C1 segment of cervical spinal cord (tissue), 14 donors: ENCODE data around the gene TRIM54.

Experiments used
- DNase-seq, 14 donors: peaks; one replicate each; lab custom pipeline; 2025; lab: John Stamatoyannopoulos, UW

The TRIM54 gene, protein sequence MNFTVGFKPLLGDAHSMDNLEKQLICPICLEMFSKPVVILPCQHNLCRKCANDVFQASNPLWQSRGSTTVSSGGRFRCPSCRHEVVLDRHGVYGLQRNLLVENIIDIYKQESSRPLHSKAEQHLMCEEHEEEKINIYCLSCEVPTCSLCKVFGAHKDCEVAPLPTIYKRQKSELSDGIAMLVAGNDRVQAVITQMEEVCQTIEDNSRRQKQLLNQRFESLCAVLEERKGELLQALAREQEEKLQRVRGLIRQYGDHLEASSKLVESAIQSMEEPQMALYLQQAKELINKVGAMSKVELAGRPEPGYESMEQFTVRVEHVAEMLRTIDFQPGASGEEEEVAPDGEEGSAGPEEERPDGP

DNA sequence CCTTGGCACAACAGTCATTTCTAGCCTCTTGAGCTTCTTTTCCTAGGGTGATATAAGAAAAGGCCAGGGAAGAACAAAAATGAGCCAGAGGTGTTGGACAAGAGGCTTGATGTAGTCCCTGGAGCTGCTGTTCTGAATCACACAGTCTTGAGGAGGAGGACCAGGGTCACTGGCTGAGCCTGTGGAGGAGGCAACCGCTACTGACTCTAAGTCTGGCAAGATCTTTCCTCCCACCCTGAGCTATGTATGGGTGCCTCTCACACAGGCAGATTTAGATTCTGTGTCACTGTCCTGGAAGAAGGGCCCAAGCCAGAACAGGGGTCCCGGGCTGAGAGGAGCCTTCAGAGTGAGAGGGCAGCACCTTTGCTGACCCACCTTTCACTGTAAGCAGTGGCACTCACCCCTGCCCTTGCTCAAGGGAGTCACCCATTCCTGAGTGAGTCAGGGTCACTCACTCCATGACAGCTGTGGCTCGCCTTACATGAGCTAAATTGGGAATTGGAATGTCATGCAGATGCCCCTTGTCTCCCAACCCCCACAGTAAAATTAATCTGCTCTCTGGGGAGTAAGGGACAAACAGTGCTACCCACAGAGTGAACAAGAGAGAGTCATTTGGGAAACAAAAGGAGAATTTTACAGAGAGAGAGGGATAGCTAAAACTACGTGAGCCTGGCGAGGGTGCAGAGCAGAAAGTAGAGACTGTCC is at the start of gene TRIM54:
Gene TRIM54 (plus strand): TSS at position 575 of the 705 bp plus-strand sequence. CDS start 303 bp downstream, outside the sequence.
- DNase-seq = no peak

DNA sequence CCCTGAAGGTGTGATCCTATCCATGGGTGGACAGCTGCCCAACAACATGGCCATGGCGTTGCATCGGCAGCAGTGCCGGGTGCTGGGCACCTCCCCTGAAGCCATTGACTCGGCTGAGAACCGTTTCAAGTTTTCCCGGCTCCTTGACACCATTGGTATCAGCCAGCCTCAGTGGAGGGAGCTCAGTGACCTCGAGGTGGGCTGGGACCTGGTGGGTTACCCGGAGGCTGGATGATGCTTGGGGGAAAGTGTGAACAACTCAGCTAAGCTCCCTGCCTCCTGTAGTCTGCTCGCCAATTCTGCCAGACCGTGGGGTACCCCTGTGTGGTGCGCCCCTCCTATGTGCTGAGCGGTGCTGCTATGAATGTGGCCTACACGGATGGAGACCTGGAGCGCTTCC is 48.9 kb upstream of the TRIM54 start:
- DNase-seq = no peak

DNA sequence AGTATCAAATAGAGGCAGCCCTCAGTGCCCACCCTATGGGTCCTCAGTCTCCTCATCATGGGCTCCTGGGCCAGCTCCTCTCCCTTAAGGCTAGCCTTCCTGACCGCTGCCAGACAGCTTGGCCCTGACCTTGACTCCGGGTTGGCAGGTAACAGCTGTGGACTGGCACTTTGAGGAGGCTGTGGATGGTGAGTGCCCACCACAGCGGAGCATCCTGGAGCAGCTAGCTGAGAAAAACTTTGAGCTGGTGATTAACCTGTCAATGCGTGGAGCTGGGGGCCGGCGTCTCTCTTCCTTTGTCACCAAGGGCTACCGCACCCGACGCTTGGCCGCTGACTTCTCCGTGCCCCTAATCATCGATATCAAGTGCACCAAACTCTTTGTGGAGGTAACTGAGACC is 46.1 kb upstream of the TRIM54 start:
- DNase-seq = no peak

DNA sequence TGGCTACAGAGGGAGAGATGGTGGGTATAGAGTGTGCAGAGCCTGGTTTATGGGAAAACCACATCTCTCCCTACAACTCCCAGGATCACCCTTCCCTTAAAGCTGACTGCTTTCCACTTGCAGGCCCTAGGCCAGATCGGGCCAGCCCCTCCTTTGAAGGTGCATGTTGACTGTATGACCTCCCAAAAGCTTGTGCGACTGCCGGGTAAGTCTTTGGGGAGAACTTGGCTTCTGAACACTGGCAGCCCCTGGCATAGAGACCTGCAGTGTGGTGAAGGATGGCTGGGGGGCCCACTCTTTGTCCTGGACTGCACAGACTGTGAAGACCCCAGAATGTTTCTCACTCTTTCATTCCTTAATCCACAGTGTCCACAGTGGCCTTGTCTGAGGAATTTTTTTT is 45.6 kb upstream of the TRIM54 start:
- no peak for DNase-seq

DNA sequence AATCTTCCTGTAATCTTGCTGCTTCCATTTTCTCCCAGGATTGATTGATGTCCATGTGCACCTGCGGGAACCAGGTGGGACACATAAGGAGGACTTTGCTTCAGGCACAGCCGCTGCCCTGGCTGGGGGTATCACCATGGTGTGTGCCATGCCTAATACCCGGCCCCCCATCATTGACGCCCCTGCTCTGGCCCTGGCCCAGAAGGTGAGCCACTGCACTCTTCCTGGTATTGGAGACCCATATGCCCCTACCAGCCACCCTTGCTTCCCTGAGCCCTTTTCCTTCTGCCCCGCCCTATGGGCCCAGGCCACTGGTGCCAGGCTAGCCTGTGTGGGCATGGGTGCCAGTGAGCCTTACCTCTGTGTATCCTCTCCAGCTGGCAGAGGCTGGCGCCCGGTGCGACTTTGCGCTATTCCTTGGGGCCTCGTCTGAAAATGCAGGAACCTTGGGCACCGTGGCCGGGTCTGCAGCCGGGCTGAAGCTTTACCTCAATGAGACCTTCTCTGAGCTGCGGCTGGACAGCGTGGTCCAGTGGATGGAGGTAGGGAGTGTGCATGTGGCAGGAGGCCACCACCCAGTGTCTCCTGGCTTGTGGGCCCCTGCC is 44.8 kb upstream of the TRIM54 start:
- DNase-seq = no peak

DNA sequence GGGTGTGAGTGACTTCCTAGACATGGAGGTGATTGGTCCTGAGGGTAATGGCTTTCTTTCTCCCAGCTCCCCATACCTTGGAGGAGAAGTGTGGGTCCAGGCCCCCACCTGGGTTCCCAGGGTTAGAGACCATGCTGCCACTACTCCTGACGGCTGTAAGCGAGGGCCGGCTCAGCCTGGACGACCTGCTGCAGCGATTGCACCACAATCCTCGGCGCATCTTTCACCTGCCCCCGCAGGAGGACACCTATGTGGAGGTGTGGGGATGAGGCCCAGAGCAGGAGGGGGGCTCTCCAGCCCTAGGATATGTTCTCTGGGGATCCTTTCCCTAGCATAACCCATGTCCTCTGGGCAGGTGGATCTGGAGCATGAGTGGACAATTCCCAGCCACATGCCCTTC is 43.3 kb upstream of the TRIM54 start:
- DNase-seq = no peak

DNA sequence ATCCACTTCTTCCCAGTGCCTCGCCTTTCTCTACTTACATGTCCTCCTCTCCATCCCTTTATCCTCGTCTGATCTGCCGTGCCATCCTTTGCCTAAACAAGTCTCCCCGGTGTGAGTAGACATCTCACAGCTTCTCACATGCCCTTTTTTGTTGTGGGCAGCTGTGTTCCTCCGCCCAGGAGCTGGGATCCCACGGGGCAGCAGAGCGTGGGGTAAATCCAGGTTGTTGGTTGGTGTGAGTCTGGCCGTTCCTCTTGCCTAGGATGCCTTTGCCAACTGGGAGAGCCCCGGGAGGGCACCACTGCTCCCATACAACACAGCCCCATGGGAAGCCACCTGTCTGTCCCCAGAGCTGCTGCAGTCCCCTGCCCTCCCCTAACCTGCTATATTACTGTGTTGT is 41.8 kb upstream of the TRIM54 start:
- DNase-seq = no peak

DNA sequence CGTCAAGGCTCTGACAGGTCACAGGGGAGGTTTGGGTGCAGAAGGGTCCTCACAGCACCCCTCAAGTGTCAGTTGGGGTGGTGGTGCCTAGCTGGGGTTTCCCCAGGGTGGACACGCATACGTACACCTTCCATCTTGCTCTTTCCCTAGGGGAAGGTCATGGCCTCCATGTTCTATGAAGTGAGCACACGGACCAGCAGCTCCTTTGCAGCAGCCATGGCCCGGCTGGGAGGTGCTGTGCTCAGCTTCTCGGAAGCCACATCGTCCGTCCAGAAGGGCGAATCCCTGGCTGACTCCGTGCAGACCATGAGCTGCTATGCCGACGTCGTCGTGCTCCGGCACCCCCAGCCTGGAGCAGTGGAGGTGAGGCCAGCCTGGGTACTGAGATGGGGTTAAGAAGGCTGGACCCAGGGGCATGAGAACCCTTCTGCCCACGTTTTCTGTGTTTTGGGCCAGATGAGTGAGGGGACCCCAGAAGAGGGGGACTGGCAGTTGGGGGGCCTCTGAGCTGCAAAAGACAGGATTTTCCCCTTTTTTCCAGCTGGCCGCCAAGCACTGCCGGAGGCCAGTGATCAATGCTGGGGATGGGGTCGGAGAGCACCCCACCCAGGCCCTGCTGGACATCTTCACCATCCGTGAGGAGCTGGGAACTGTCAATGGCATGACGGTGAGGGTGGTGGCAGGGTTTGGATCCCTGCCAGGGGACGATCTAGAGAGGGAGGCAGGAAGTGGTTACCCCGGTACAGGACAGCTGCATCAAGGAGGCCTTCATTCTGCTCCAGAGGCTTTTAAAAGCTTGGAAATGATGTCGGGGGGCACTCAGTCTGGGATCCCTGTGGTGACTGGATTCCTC is 40.2 kb upstream of the TRIM54 start:
- DNase-seq = no peak

DNA sequence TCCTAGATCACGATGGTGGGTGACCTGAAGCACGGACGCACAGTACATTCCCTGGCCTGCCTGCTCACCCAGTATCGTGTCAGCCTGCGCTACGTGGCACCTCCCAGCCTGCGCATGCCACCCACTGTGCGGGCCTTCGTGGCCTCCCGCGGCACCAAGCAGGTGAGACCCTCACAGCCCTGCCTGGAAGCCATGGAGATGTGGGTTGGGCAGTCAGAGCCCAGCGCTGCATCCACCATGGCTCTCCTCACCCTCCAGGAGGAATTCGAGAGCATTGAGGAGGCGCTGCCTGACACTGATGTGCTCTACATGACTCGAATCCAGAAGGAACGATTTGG is 39.6 kb upstream of the TRIM54 start:
- no peak for DNase-seq

DNA sequence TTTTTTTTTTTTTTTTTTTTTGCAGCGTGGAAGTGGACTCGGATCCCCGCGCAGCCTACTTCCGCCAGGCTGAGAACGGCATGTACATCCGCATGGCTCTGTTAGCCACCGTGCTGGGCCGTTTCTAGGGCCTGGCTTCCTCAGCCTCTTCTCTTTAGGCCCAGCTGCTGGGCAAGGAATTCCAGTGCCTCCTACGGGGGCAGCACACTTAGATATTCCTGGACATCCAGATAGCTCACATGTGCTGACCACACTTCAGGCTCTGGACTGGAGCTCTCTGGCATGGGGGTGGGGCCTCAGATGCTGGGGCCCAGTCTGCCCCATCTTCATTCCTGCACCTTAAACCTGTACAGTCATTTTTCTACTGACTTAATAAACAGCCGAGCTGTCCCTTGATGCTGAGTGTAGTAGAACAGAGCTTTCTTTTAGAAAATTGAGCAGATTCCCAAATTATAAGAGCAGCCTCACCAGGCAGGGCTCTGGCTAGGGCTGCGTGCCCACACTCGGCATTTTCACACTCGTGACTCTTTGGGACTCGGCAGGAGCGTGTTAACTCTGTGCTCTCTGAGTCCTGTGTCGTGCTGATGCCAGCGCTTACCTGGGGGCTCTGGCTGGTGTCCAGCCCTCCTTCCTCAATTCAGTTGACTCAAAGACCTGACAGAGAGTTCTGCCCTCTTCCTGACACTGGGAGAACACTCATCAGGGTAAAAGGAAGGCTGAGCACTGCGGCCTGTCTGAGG is 38.7 kb upstream of the TRIM54 start:
- DNase-seq = no peak

DNA sequence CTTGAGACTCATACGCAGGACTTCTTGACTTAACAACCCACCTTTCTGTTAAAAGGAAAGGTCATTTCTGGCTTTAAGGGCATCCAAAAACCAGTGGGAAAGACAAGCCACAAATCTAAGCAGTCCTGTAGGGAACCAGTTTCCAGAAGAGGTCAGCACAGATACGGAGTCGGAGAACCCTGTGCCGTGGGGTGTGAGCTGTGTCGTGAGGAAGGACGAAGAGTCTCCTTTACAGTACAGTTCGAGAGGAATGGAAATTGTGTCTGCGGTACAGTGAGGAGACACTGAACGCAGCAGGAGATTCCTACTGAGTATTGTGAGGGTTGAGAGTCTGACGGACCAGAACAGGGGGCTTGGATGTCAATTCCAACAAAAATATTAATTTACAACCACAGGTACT is 37.1 kb upstream of the TRIM54 start:
- DNase-seq = no peak

DNA sequence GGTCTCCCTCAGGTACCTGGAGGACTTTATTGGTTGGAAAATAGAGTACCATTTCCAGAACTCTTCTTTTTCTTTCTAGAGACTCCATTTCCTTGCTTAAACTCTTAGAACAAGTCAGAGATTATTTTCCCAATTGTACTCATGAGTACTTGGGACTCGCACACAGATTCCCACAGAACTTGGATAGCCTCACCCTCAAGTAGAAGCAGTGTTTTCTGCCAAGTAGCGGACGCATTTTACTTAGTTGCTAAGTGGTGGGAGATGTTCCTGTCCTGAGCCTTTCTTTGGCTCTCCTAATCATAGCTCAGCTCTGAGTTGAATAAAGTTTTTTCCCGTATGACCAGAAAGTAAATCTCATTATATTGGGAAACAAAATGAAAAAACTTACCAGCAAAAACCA is 36.6 kb upstream of the TRIM54 start:
- DNase-seq = no peak

DNA sequence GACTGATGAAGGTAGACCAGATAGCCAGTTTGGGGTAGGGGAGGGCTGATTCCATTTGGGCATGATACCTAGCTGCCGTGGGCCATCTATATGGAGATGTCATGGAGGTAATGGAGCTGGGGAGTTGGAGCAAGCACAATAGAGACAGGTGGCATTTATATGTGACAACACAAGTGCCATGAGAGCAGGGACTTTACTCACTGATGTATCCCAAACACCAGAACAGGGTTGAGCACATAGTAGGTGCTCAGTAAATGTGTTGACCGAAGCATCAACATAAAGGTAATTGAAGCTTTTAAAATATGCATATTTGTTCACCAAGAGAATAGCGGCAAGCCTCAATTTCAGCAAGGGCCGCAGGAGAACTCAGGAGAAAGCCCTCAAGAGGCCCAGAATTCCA is 34.3 kb upstream of the TRIM54 start:
- DNase-seq = no peak

DNA sequence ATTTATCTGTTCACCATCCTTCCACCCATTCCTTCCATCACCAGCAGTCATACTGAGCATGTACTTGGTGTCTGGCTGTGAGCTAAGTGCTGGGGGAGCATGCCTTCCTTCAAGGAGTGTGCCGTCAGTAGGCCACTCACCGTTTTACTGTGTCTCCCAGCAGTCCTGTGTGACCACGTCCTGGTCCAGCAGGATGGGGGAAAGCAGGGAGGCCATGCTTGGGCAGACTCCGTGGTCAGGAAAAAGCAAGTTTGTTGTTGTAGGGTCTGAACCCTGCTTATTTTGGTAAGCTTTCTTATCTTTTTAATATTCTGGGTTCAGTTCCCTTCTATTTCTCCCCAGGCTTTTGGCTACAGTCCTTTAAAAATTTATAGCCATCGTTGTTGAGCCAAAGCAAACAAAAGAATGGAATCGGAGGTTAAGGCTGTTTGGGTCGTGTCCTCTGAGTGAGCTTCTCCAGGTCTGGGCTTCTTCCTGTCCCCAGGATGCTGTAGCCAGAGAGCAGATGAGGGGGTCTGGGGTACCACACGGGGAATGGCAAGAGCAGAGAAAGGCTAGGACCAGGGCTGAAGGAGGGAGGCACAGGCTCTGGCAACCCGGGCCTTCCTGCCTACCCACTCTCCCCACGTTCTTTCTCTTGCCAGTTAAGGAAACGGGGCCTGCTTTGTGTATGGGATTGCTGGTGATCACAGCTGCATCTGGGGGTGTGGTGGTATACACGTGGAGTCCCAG is 32.9 kb upstream of the TRIM54 start:
- no peak for DNase-seq

DNA sequence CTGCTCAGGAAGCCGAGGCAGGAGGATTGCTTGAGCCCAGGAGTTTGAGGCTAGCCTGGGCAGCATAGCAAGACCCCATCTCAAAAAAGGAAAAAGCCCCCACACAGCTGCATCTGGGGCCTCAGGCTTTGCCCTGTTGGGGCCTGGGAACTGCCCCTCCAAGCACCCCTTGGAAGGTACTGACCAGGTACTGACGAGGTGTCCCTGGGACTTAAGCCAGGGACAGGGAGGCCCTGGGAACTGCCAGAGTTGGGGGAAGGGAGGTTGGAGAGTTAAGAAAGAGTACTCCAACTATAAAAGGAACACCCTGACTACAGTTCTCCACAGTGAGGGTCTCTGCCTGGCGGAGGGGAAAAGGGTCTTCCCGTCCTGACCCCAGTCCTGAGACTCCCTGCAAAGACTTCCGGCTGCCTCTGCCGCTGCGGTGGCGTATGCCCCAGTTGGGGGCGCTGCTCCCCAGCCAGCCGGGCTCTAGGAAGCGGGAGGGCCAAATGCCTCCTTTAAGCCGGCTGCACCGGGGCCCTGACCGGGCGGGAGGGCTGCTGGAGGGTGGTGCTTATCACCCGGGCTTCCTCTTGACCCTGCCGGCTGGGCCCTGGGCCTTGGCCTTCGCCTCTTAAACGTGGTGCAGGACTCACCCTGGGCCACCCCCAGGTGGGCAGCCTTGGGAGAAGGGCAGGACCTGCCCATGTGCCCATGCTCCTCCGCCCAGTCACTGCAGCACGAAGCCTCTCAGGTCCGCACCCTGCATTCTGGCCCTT is 32.2 kb upstream of the TRIM54 start:
- DNase-seq = peak in 2 of 14 donors; percentile 4 to 15

DNA sequence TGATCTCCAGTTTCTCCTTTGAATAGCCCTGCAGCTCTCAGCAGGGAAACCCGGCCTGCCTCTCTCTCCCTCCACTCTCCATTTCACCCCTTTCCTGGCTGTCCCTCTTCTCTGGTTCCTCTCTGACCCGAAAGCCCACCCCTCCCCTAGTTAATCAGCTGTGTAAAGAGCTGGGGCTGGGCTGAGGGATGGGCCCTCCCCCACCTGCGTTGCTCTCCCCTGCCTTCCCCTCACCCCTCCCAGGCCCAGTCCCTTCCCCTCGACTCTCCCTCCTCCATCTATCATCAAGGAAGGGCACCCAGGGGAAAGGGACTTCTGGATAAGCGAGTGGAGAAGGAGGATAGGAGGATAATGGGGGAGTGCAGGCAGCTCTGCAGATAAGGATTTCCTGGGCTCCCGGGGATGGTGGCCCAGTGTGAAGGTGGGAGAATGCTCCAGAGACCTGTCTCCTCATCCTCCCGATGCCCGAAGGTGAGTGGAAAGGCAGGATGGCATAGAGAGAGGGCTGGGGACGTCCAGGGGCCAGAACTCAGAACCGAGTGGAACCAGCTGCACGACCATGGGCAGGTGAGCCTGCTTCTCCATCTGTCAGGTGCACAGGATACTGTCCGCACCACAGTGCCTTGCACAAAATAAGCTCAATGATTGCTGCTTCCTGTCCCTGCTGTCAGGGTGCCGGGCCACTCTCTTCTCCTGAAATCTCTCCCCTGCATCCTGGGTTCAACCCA is 31.4 kb upstream of the TRIM54 start:
- DNase-seq = no peak

DNA sequence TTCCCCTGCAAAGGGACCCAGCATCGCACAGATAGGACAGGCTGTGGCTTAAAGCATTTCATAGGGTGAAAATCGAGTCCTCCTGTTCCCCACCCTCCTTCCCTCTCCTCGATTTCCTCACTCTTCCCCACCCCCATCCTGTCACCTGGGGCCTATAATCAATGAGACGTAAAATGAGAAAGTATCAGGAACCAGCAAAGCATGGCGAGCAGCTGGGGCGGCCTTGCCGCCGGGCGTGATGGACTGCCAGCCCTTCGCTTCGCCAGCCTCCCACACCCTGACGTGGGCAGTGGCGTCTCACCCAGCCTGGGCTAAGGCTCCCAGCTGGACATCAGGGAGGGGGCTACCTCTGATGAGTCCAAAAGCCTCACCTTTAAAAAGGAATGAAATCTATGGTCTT is 30.5 kb upstream of the TRIM54 start:
- DNase-seq = no peak

DNA sequence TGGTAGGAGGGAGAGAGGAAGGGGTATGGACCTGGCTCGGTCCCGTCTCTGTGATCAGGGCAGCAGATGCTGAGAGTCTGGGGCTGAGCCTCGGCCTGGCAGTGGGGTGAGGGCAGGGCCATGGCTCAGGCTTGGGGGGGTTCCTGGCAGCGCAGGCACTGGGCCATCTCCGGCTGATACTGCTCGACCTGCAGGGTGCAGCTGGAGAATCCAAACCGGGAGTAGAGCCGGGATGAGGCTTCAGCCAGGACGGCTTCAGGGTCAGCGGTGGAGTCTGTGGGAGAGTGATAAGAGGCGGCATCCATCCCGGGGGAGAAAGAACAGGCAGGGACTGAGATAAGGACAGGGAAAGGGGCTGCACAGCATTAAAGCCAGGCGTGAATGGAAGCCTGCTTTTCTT is 27.0 kb upstream of the TRIM54 start:
- no peak for DNase-seq

DNA sequence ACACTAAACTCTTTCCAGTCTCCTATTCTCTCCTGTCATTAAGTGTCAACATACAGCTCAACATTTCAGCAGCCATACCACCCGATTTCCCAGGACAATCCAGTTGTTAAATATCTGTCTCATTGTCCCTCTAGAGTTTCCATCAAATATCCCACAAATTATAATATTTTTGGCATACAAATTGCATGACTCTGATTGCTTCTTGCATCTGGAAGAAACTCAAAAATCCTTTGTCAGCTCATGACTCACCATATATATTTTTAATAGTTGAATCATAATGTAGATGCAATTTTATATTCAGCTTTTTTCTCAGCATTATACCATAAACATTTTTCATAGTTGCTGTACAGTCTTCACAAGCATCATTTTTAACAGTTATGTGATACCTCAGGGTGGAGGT is 26.6 kb upstream of the TRIM54 start:
- no peak for DNase-seq
